DMS153 (cell line): ENCODE data around the gene CLSTN2.

Experiments used
- DNase-seq: peaks from one replicate; lab custom pipeline; 2025; lab: John Stamatoyannopoulos, UW

Gene CLSTN2

DNA sequence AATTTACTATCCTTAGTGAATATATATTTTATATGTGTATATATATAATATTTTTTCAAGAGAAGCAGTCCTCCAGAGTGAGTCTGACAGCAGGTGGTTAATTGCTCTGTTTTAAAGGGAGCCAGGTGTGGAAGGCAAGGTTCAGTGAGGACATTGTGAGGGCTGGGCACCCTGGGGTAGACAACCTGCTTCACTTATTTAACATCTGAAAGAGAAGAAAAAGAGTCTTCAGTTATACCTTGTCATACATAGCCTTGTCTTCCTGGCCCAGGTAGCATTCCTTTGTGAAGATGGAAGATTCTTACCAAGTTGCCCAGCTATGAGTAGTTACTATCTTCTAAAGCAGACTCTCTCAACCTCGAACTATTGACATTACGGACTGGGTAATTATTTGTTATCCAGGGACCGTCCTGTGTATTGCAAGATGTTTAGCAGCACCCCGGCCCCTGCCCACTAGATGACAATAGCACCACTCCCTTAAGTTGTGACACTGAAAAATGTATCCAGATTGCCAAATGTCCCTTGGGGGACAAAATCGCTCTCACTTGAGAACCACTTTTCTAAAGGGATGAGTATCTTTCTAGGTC lies 406.9 kb downstream of the CLSTN2 start:
- no peak for DNase-seq

DNA sequence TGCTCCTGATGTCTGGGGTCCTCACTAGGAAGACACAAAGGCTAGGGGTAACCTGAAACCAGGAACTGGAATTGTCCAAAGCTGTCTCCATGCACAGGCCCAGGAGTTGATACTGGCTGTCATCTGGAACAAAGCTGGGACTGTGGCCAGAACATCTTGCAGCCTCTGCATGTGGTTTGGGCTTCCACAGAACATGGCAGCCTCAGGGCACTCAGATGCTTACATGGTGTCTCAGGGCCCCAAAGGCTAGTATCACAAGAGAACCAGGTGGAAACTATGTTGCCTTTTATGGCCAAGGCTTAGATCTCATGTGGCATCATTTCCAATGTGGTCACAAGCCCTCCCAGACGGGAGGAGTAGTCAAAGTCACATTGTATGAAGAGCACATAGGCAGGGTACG lies 407.7 kb downstream of the CLSTN2 start:
- DNase-seq = no peak

DNA sequence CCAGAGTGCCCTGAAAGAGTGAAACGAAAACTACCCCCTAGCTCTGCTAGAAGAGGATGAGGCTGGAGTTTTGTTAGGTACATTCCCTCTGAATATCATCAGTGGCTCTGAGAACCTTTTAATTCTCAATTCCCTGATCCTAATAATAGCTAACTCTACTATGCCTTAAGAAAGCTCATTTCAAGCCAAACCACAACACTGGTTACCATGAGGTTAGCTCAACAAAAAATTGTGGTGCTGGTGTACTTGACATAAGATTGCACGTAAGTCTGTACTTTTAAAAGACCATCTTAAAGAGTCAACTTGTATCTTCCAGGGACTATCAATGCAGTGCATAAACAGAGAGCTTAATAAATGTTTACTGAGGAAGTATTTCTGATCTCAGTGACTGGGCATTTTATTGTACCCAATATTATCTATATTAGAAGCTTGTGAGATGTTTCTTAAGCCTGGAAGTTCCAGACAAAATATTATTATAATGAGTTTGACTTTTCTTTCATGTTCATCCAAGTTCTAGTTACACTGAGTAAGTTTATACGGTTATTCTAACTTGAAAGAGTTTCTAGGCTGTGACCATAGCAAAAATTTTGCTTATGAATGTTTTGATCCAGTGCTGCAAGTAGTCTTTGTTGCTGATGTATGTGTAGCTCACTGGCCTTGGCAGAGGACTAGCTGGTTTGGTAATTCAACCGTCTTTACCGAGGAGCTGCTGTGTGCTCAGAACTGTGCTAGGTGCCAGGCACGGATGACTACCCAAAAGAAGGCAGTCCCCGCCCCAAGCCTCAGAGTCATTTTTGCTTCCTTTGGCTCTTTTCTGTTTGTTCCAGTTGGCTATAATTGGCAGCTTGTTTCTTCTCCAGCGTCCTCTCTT lies 408.5 kb downstream of the CLSTN2 start:
- no peak for DNase-seq

DNA sequence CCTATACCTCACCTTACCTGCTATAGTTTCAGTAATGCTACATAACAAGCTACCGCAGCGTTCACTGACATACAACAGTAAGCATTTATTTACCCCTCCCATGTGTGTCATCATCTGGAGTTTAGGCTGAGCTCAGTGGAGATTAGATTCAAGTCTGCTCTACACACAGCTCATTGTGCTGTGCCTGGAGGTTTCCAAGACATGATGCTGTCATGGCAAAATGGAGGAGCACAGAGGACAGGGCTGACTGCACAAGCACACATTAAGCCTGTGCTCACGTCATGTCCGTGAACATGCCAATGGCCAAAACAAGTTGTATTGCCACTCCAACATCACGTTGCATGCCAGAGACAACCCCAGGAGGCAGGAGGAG lies 409.1 kb downstream of the CLSTN2 start:
- DNase-seq = no peak

DNA sequence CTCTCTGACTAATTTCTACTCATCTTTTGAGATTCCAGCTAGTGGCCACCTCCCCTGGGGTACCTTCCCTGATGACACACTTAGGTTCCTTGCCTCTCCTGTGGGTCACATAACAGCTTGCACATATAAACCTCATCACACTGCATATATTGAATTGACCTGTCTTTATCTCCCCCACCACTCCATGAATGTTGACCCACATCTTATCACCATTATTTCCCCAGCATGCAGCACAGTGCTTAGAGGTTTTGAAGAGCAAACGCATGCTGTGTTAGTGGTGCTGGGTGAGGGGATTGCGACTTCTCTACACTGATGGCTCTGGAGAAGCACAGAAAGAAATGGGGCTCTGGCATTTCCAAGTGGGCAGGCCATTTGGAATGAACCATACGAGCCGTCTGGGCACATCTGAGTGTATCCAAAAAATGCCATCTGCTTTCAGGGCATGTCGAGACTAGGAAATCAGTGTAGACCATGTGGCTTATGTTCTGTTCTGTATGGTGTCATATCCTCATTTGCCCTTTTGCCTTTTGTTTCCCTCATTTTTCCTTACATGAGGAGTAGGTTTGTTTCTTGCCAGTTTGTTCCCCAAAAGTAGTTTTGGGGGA lies 409.7 kb downstream of the CLSTN2 start:
- no peak for DNase-seq

DNA sequence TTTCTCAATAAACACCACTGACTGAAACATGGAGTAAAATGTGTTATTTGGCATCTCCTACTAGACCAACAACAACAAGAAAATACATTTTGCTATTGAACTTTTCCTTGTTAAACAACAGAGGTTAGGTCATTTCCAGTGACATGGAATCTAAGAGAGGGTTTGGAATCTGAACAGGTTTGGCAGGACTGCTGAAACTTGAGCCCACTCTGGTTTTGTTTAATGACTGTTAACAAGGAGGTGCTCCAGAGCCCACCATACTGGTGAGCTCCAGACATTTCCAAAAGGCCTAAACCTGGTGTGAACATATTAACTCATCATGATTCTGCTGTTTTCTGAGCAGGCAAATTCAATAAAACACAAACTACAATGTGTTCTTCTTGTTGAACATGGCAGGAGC lies 412.2 kb downstream of the CLSTN2 start:
- no peak for DNase-seq

DNA sequence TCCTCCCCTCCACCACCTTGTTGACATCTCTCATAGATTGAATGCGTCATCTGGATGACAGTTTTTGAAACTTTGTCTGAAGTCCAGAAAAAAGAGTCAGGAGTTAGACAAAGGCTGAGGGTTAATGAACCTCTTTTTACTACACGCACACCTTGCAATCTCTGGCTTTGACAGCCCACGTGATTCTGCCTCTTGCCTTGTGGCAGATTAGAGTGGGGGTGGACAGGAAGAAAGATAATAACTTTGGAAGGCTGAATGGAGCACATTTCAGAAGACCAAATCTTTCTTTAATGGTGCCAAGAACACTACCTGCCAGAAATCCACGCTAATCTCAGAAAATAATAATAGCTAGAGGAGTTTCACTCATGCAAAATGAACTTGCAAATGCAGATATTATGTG lies 415.0 kb downstream of the CLSTN2 start:
- no peak for DNase-seq

DNA sequence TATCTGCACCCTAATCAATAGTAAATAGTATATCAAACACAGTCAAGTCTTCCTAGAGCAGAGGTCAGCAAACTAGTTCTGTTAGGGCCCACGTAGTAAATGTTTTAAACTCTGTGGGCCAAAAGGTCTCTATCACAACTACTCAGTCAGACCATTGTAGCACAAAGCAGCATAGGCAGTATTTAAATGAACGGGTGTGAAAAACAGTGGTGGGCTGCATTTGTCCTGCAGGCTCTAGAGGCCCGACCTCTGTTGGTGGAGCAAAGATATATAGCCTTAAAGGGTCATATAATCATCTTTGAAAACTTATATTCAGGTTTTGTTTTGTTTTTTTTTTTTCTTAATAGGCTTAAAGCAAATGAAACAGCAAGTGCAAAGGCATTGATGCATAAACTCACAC lies 416.5 kb downstream of the CLSTN2 start:
- DNase-seq = no peak

DNA sequence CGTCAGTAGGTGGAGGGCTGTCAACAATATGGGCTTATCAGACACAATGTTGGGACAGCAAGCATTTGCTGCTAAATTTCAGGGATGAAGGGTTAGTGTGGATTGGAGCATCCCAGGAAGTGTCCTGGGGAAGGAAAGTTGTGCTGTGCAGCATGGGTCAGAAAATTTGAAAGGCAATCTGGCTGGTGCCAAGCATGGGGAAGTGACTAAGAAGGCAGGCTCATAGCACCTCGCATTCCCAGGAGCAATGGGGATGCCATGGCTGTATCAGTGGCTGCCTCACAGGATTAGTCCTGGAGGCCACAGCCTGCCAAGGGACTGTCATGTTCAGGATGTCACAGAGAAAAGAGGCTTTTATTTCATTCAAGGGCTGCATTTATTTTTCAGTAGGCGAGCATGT lies 420.5 kb downstream of the CLSTN2 start:
- DNase-seq = no peak

DNA sequence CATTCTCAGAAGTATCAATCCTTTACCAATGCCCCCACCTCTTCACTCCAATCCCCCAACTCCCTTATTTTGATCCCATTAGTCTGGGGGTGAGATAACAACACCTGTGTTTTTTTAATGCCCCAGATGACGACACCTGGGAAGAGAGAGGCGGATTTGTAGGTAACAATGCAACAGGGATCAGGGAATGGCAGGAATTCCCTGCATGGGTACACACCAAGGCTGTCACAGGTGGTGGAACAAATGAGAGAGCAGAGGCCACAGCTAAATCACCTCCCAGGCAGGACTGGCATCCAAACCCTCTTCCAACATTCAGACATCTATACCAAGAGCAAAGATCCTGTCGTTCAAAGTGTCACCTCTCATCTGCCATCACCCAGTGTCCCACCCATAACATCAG lies 423.7 kb downstream of the CLSTN2 start:
- no peak for DNase-seq

DNA sequence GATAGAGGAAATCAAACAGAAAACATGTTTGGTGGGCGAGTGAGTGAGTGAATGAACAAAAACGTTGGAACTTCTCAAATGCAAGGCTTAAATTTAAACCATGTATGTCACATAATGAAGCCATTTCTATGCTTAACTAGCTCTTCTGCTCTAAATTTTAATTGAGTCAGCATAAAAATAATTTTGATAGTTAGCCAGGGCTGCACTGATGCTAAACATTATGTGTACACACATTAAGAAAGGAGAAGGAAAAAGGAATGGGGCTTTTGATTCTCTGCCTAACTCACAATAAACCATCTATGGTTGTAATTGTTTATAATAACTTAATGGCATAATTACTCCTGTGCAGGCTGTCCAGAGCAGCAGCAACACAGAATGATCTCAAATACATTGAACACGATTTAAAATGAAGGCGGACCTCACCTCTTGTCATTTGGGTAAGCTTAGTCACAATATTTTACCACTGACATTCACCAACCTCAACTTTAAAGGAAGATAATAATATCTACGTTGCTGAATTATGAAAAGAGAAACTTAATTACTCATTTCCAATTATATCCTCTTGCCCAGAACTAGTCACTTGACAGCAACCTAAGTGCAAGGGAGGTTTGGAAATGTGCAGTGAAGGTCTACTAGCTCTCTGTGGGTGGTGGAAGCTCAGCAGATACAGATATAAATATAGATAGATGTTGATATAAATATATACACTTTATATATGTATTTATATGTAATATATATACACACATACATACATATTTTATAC lies 424.4 kb downstream of the CLSTN2 start:
- no peak for DNase-seq

DNA sequence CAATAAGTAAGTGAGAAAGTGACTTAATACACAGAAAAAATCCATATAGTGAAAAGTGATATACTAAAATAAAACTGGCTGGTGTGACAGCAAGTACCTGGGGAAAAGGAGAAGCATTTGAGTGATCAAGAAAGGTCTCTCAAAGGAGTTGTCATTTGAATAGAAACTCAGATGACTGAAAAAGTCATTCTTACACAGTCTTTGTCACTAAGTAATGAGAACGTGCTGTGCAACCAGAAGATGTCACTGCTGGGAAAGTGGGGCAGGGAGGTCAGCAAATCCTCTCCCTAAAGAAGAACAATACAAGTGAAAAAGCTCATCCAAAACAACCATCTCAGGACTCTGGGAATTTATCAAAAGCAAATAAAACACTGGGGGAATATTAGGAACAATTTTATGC lies 425.3 kb downstream of the CLSTN2 start:
- no peak for DNase-seq

DNA sequence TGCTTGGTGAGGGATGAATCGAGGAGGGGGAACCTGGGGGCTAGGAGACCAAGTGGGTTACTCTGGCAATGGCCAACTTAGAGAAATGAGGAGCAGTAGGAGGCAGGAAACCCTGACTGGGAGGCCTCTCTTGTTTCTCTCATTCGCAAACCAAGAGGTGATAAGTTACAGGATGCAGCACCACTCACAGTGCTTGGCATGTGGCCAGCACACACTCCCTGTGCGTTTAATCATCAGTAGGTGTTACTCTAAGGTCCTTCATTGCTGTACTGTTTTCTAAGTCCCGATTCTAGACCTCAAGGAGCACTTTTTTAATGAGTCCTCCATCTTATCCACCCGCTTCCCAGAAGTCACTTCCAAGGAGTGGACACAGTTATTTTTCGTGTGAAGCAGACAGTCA lies 428.8 kb downstream of the CLSTN2 start:
- DNase-seq = peak; percentile 58

DNA sequence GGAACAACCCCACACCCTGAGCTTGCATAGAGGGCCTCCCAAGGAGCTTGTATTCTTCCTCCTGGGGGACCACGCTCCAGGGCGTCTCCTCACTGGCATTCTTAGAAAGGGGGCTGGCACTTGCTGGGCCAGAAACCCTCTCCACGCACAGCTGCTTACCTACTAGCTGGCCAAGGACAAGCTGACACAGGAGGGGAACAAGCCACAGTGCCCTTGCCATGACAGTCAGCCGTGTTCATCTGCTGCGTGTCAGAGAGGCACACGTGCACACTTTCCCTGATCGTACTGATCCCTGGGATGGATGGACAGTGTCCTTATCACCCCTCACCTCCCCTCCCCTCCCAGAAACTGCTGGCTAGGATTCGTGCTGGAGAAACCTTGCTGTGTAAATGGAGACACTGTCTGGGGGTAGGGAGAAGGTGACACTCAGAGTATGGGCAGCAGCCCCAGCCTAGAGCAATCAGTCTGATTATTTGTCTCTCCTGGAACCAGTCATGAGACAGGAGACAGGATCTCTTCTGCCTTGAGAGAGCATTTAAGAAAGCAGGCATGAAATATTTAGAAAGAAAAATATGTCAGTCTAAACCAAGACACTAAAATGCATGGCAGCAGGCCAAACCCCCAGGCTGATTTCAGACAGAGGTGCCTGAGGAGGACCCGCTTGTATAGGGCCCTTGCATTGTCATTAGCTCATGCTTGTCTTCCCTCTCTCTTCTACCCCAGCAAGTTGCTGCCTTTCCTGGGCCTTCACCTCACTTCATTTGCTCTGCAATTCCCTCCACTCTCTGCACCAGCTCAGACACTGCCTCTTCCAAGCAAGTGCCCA lies 431.1 kb downstream of the CLSTN2 start:
- DNase-seq = no peak

DNA sequence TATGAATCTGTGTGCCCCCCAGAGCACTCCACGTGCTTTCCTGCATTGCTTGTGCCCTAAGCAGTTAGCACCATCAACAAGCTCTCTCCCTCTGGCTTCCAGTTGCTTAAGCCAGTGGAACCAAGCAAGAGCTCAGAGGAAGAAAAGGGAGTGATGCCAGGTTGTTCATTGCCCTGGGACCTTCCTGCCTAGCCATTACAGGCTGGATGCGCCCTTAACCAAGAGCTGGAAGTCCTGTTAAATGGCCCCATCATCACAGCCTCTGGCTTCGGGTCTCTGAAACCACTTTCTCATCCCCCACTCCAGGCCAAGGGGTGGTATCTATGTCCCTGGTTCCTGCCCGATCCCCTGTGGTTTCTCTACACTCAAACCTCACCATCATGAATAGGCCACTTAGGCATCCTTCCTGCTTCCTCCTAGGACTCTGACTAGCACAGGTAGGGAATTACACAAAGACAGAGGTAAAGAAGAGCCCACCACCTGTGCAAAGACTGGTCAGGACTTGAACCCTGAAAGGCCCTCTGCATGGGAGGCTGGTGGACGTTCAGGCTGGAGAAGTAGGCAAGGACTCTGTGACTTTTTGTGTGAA lies 433.3 kb downstream of the CLSTN2 start:
- DNase-seq = no peak

DNA sequence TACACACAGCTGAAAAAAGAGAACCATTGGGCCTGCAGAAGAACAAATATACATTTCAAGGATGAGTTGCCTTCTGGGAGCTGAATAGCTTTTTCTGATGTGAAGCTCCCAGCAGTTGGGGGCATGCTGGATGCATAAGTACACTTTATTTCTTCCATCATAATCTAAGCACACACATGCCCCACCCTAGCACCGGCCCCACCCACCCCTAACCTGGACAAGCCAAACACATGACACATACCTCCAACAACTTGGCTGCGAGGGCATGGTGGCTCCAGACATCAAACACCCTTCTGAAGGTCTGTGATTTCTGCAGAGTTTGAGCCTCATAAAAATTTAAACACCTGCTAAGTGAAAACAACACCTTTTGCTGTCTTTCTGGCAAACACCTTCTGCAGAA lies 435.7 kb downstream of the CLSTN2 start:
- DNase-seq = no peak

DNA sequence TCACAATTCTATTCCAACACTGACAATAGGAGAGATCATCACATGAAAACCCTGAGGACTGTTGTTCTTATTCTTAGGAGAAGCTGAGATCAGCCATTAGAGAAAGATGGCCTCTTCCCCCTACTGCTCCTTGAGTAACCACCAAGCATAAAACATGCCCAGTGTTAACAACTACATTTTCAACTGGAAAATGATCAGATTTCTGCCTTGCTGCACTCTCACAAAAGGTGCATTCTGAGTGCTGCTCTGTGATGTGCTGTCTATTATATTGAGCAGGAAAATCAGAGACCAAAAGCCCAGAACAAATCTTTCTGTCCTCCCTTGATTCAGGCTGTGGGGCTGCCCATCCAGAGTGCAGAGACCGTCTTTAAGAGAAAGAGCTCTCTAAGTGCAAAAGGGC lies 438.2 kb downstream of the CLSTN2 start:
- no peak for DNase-seq

DNA sequence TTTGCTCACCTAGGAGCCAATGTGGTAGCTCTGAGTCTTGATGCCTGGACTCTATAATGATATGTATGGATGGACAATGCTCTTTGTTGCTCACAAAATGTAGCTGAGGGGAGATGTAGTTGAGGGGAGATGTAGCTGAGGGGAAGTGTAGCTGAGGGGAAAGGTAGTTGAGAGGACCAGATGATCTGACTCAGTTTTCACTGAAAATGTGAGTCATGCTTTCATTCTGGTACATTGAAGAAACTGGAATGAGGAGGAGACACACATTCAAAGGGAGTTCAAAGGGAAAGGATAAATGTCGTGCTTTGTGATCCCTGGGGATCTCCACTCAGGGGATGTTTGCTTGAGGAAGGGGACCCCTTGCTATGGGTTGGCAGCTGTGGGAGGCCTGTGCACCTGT lies 440.0 kb downstream of the CLSTN2 start:
- no peak for DNase-seq

DNA sequence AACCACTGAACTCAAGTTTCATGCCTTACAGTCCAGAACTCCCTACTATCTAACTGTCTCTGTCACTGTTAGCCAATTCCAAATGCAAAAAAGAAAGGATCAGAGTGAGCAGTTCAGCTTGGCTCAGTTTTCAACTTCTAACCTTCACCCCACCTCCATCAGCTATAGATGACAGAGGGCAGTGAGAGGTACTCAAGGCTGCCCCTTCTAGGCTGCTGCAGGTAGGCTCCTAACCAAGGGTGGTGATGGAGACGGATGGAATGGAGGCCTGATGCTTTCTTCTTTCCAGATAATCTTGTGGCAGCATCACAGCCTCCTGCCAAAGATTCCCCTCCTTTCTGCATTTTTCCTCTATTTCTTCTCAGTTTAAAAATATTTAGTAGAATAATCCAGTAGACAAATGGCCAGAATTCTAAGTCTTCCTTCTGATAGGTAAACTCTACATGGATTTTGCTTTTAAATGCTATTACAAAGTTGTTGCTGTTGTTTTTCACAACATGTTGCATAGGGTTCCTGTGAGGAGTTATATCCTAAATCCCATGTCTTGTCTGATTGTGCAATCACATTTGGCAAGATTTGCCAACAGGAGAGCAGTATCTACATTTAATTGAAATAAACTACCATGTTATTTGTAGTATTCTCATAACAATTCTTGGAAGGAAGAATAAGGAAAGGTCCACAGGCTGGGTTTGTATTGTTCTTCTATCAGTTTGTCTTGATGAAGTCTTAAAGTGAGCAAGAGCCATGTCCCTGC lies 441.3 kb downstream of the CLSTN2 start:
- no peak for DNase-seq

DNA sequence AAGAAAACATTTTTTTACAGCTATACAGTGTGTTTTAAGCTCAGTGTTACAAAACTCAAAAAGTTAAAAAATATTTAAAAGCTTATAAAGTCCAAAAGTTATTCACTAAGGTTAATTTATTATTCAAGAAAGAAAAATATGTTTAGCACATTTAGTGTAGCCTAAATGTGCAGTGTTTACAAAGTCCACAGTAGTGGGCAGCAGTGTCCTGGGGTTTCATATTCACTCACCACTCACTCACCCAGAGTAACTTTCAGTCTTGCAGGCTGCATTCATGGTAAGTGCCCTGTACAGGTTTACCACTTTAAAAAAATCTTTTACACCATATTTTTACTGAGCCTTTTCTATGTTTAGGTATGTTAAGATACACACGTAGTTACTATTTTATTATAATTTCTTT lies 442.7 kb downstream of the CLSTN2 start:
- DNase-seq = no peak
